Gastroesophageal sphincter (tissue), 4 donors: ENCODE results near the gene GJB3. TPM values are rescaled to one million over a fixed set of nuclear protein-coding genes. Genes with fewer than 3 reads are reported as not detected.

Experiments
- ATAC-seq: fragments of 150-250 bp; one replicate; pipeline ENCODE4 v1.9.1; 2016; ENCODE audit warnings: mild to moderate bottlenecking, moderate library complexity
- H3K27ac ChIP-seq, 4 donors: fragments of 200-600 bp; sonication (generic) in 3 of 4; 1 replicate in 3 of 4; 2 replicates in 1 of 4; pipeline ENCODE4 v1.5.1; 2016 to 2019
- H3K27me3 ChIP-seq: fragments of 200-600 bp; sonication (generic); one replicate; pipeline ENCODE4 v1.5.1; 2019
- H3K36me3 ChIP-seq, 2 donors: fragments of 200-600 bp; sonication (generic); one replicate each; pipeline ENCODE4 v1.5.1; 2019; ENCODE audit warnings: control low read depth in 1 of 2
- H3K4me1 ChIP-seq, 3 donors: fragments of 200-600 bp; sonication (generic); 1 replicate in 2 of 3; 2 replicates in 1 of 3; pipeline ENCODE4 v1.5.1; 2016 to 2019; ENCODE audit warnings: control low read depth in 2 of 3
- H3K4me3 ChIP-seq, 2 donors: fragments of 200-600 bp; sonication (generic); one replicate each; pipeline ENCODE4 v1.5.1; 2019; ENCODE audit warnings: mild to moderate bottlenecking in 1 of 2, moderate library complexity in 1 of 2
- H3K9me3 ChIP-seq, 3 donors: fragments of 200-600 bp; sonication (generic); one replicate each; pipeline ENCODE4 v1.5.1; 2017 to 2019; ENCODE audit warnings: control low read depth in 2 of 3
- CTCF ChIP-seq, 4 experiments: fragments of 200-600 bp in 2 of 4; fragments of 450-650 bp in 2 of 4; sonication (generic) in 1 of 4; IDR thresholded peaks; one replicate each; pipeline ENCODE4 v1.5.1; 2017 to 2019; ENCODE audit warnings: antibody characterized with exemption in 4 of 4, mild to moderate bottlenecking in 2 of 4, moderate library complexity in 2 of 4
- EP300 ChIP-seq: sonication (generic); formaldehyde crosslinking; IDR thresholded peaks from one replicate; pipeline ENCODE4 v1.6.1; 2017; ENCODE audit warnings: antibody characterized with exemption, mild to moderate bottlenecking
- POLR2A ChIP-seq, 2 donors: fragments of 450-650 bp; IDR thresholded peaks; one replicate each; pipeline ENCODE4 v1.6.1; 2017; ENCODE audit warnings: antibody characterized with exemption in 2 of 2, mild to moderate bottlenecking in 2 of 2, moderate library complexity in 1 of 2
- POLR2AphosphoS5 ChIP-seq: sonication (generic); formaldehyde crosslinking; IDR thresholded peaks from one replicate; pipeline ENCODE4 v1.6.1; 2017; ENCODE audit warnings: antibody characterized with exemption
- WGBS, 2 donors: methylation state at CpG; one replicate each; pipeline ENCODE4 v1.1.5; 2018; ENCODE audit warnings: low coverage in 1 of 2; 5-methylcytosine and 5-hydroxymethylcytosine counted together
- total RNA-seq, 4 donors: library from RNA; depleted of rRNA; stranded (reverse); fragments of >200 nt; gene quantifications; one replicate each; pipeline ENCODE4 v1.1.0, GENCODE V29; 2016

GJB3 gene
- total RNA-seq, 4 donors from 2014 or later, result 1.1 to 6.4 TPM; not detected in 2

DNA sequence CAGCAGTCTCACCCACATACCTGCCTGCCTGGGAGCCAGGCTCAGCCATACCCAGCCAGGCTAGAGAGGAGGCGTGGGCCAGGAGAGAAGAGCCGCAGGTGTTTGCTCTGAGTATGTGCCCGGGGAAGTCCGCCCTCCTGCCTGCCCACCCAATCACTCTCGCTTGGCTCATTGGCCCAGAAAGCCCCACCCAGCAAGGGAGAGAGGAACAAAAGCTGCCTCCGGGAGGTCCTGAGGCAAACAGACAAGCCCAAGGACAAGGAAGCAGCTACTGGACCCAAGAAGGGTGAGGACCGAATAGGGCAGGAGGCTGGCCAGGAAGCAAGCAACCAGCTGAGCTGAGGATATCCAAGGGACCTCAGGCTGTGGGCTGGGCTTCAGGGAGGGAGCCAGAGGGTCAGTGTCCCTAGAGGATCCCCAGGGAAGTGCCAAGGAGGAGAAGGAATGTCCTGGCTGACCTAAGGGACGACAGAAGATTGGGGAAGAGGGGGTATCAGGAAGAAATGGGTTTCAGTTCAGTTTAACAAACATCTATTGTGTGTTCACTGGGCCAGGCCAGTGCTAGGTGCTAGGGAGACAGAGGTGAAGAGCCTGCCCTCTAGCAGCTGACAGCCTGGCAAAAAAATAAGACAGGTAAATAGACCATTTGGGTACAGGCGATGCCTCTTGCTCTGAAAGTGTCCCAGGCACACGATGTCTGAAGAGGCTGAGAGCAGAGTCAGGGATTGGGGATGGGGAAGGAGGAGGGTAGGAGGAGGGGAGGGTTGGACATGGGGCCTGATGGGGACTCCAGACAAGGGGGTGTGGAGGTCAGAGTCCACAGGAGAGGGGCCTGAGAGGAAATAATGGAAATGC, 21.3 kb upstream of the GJB3 start, which contains the start of gene GJB4:
GJB4 (plus strand) TSS at position 238 of the 855 bp plus-strand sequence. CDS start 1,515 bp downstream, outside the sequence.
- no peaks in the 10 kb centered on the region for H3K4me1 ChIP-seq
- peaks cover 54% of the 10 kb centered on the region for H3K27me3 ChIP-seq
- WGBS, 2 donors, result 34 to 41% methylated on average over 5 of the region's 10 CpGs
- no peak within 1 kb of the TSS for H3K4me3 ChIP-seq
- no peaks in the 10 kb centered on the region for H3K36me3 ChIP-seq
- H3K9me3 ChIP-seq, result no peaks in the 10 kb centered on the region
- no peak for ATAC-seq
- H3K27ac ChIP-seq, result no peak within 1 kb of the TSS
- TF ChIP-seq CTCF (IDR thresholded peaks at IDR 0.05) (no peak), POLR2AphosphoS5 (no peak), POLR2A (IDR thresholded peaks at IDR 0.05) (no peak), EP300 (no peak)

DNA sequence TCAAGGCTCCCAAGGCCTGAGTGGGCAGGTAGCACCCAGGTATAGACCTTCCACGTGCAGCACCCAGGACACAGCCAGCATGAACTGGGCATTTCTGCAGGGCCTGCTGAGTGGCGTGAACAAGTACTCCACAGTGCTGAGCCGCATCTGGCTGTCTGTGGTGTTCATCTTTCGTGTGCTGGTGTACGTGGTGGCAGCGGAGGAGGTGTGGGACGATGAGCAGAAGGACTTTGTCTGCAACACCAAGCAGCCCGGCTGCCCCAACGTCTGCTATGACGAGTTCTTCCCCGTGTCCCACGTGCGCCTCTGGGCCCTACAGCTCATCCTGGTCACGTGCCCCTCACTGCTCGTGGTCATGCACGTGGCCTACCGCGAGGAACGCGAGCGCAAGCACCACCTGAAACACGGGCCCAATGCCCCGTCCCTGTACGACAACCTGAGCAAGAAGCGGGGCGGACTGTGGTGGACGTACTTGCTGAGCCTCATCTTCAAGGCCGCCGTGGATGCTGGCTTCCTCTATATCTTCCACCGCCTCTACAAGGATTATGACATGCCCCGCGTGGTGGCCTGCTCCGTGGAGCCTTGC, 19.7 kb upstream of the GJB3 start:
- Histone ChIP-seq H3K4me1 (no peaks in the 10 kb centered on the region), H3K27me3 (peaks cover 51% of the 10 kb centered on the region), H3K36me3 (no peaks in the 10 kb centered on the region), H3K9me3 (no peaks in the 10 kb centered on the region), H3K4me3 (no peak overlapping the region), H3K27ac (no peak overlapping the region)
- 92 to 95% methylated on average over 14 to 18 of the region's 33 CpGs for WGBS, 2 donors
- ATAC-seq, result no peak
- TF ChIP-seq CTCF (IDR thresholded peaks at IDR 0.05), result no peak
- no peak for TF ChIP-seq EP300
- no peak for TF ChIP-seq POLR2A (IDR thresholded peaks at IDR 0.05)
- no peak for TF ChIP-seq POLR2AphosphoS5

DNA sequence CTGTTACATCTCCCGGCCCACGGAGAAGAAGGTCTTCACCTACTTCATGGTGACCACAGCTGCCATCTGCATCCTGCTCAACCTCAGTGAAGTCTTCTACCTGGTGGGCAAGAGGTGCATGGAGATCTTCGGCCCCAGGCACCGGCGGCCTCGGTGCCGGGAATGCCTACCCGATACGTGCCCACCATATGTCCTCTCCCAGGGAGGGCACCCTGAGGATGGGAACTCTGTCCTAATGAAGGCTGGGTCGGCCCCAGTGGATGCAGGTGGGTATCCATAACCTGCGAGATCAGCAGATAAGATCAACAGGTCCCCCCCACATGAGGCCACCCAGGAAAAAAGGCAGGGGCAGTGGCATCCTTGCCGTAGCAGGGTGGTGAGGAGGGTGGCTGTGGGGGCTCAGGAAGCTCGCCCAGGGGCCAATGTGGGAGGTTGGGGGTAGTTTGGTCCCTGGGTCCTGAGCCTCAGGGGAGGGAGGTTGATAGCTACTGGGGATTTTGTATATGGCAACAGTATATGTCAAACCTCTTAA, 19.2 kb upstream of the GJB3 start:
- no peaks in the 10 kb centered on the region for H3K9me3 ChIP-seq
- no peaks in the 10 kb centered on the region for H3K36me3 ChIP-seq
- no peak for ATAC-seq
- no peaks in the 10 kb centered on the region for H3K4me1 ChIP-seq
- H3K4me3 ChIP-seq, result no peak overlapping the region
- H3K27me3 ChIP-seq, result peaks cover 46% of the 10 kb centered on the region
- TF ChIP-seq POLR2A (IDR thresholded peaks at IDR 0.05), result no peak
- no peak for TF ChIP-seq POLR2AphosphoS5
- no peak for TF ChIP-seq CTCF (IDR thresholded peaks at IDR 0.05)
- TF ChIP-seq EP300, result no peak
- WGBS, 2 donors, result 60% methylated on average over 1 of the region's 13 CpGs; no CpG with 5 or more reads in 1 of the 2 donors
- H3K27ac ChIP-seq, result no peak overlapping the region

DNA sequence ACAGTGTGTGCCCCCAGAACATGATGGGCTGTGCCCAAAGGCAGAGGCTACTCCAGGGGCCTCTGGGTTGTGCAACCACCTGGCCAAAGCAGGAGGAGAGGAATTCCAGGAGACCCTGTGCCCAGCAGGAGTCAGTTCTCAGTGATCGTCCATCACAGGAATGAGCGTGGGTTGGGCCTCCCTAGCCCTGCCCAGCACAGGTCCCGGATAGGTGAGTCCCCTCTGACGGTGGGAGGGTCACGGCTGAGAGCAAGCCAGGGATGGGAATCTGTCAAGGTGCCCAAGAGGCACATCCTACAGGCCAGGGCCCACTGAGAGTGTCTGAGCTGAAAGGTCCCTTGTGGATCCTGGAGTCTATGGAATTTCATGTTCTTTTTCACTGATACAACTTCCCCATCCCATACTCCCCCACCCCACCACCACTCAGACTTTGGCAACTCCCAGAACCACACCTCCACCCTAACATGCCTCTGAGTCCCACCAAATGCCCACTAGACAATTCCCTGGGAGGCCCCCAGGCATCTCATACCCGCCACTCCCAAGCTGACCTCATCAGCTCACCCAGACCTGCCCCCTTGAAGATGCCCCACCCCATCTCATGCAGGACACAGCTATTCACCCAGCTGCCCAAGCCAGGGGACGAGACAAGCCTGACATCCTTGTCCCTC, 18.4 kb upstream of the GJB3 start:
- WGBS, 2 donors, result 29% methylated on average over 1 of the region's 7 CpGs; no CpG with 5 or more reads in 1 of the 2 donors
- no peak for ATAC-seq
- no peak overlapping the region for H3K27ac ChIP-seq

More for the DNA sequence above, 18.4 kb upstream of the GJB3 start:
- TF ChIP-seq POLR2A (IDR thresholded peaks at IDR 0.05), result no peak
- TF ChIP-seq POLR2AphosphoS5, result no peak
- TF ChIP-seq EP300, result no peak
- no peak for TF ChIP-seq CTCF (IDR thresholded peaks at IDR 0.05)
- Histone ChIP-seq H3K4me3 (no peak overlapping the region), H3K27me3 (peaks cover 45% of the 10 kb centered on the region), H3K4me1 (no peaks in the 10 kb centered on the region), H3K36me3 (no peaks in the 10 kb centered on the region), H3K9me3 (no peaks in the 10 kb centered on the region)
